Retinal pigment epithelial cell (primary cell): ENCODE data around the gene UGCG.

ENCODE experiments used
- DNase-seq: peaks from one replicate; pipeline ENCODE4 v3.0.0-alpha.2; 2010; ENCODE audit warnings: low read depth
- H3K4me3 ChIP-seq: 2 replicates; pipeline ENCODE4 v1.5.1; 2011; ENCODE audit warnings: mild to moderate bottlenecking, low read length, control low read depth, moderate library complexity
- TF ChIP-seq, protein P1 (sequence below): conservative IDR thresholded peaks from 2 replicates; pipeline ENCODE4 v1.5.1; 2011; ENCODE audit warnings: low read depth, low read length, control low read depth, inconsistent platforms

The UGCG gene

GRCh38 chr9:111961009-111961408, 64.4 kb downstream of the UGCG start:
- DNase-seq = no peak
- TF ChIP-seq, protein P1, sequence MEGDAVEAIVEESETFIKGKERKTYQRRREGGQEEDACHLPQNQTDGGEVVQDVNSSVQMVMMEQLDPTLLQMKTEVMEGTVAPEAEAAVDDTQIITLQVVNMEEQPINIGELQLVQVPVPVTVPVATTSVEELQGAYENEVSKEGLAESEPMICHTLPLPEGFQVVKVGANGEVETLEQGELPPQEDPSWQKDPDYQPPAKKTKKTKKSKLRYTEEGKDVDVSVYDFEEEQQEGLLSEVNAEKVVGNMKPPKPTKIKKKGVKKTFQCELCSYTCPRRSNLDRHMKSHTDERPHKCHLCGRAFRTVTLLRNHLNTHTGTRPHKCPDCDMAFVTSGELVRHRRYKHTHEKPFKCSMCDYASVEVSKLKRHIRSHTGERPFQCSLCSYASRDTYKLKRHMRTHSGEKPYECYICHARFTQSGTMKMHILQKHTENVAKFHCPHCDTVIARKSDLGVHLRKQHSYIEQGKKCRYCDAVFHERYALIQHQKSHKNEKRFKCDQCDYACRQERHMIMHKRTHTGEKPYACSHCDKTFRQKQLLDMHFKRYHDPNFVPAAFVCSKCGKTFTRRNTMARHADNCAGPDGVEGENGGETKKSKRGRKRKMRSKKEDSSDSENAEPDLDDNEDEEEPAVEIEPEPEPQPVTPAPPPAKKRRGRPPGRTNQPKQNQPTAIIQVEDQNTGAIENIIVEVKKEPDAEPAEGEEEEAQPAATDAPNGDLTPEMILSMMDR = no peak
- H3K4me3 ChIP-seq = no peak overlapping the region

DNA sequence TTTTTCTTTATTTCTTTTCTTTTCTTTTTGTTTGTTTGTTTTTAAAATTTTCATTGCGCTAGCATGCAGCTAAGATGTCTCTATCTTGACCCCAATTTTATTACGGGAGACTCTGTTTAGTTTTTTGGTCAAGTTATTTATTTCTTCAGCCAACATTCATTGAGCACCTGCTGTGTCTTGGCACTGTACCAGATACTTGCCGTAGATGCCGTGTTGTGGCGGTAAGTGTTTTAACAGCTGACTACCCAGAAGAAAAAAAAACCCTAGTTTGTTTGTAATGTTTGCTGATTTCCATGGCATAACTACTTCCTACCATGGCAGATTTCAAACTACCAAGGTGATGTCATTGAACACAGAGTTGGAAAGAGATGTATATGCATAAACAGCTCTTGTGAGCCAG, 65.0 kb downstream of the UGCG start:
- no peak overlapping the region for H3K4me3 ChIP-seq
- TF ChIP-seq, protein P1 = no peak
- DNase-seq = no peak

GRCh38 chr9:111962021-111962420, 65.4 kb downstream of the UGCG start:
- TF ChIP-seq, protein P1 = no peak
- DNase-seq = no peak
- no peak overlapping the region for H3K4me3 ChIP-seq

GRCh38 chr9:111963995-111964394, 67.4 kb downstream of the UGCG start:
- TF ChIP-seq, protein P1 = no peak
- no peak overlapping the region for H3K4me3 ChIP-seq
- no peak for DNase-seq

DNA sequence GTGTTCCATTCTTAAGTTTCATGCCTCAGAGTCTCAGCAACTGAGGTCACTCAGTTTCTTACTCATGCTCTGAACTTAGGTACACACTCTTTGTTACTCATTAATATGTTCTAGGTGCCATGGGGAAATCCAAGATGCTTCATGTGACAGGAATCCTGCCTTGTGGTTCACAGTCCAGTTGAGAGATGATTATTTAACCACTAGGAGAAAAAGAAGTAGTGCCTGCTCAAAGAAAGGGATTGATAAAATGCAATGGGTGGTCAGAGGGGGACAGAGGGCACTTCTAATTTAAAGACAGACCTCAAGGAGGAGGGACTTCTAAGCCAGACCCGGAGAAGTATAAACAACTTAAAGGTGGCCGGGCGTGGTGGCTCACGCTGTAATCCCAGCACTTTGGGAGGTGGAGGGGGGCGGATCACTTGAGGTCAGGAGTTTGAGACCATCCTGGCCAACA, 69.0 kb downstream of the UGCG start:
- no peak overlapping the region for H3K4me3 ChIP-seq
- no peak for DNase-seq
- TF ChIP-seq, protein P1 = no peak

GRCh38 chr9:111966124-111966723, 69.6 kb downstream of the UGCG start:
- no peak overlapping the region for H3K4me3 ChIP-seq
- no peak for DNase-seq
- TF ChIP-seq, protein P1 = no peak

DNA sequence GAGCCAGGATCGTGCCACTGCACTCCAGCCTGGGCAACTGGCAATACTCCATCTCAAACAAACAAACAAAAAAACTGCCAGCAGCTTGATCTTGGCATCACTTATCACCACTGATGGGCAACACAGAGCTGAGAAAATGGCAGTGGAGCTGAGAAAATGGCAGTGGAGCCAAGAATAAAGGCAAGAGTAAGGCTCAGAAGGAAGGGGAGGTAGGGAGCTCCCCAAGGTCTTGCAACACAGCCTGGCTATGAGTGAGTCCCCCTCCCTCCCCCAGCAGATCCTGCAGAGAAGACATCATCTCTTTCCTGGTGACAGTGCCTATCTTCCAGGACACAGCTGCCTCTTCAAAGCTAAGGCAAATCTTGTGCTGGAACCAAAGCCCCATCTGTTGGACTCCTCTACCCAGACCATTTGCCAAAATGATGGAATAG, 70.3 kb downstream of the UGCG start:
- no peak for DNase-seq
- H3K4me3 ChIP-seq = no peak overlapping the region
- TF ChIP-seq, protein P1 = no peak
